Thymus (tissue), 11 donors: ENCODE results near the gene MED13L. TPM values are rescaled to one million over a fixed set of nuclear protein-coding genes. Genes with fewer than 3 reads are reported as not detected.

Source experiments
- DNase-seq, 9 donors: peaks; one replicate each; pipeline ENCODE4 v3.0.0-alpha.2; 2013; ENCODE audit warnings: low spot score in 9 of 9, low read depth in 6 of 9, missing footprints in 1 of 9
- H3K27ac ChIP-seq, 2 donors: one replicate each; pipeline ENCODE4 v1.5.1; 2013; ENCODE audit warnings: control low read depth in 1 of 2, low read depth in 1 of 2, low read length in 1 of 2, mild to moderate bottlenecking in 1 of 2, moderate library complexity in 1 of 2
- H3K27me3 ChIP-seq, 2 donors: one replicate each; pipeline ENCODE4 v1.5.1; 2013; ENCODE audit warnings: low read length in 1 of 2; ENCODE audit not compliant: control insufficient read depth in 2 of 2, insufficient read depth in 1 of 2
- H3K36me3 ChIP-seq, 2 donors: one replicate each; pipeline ENCODE4 v1.5.1; 2013; ENCODE audit warnings: low read length in 1 of 2, mild to moderate bottlenecking in 1 of 2, moderate library complexity in 1 of 2; ENCODE audit not compliant: control insufficient read depth in 2 of 2, insufficient read depth in 2 of 2
- H3K4me1 ChIP-seq, 2 donors: one replicate each; pipeline ENCODE4 v1.5.1; 2013; ENCODE audit warnings: low read length in 2 of 2; ENCODE audit not compliant: control insufficient read depth in 2 of 2, insufficient read depth in 2 of 2
- H3K4me3 ChIP-seq, 2 donors: one replicate each; pipeline ENCODE4 v1.5.1; 2013; ENCODE audit warnings: low read length in 2 of 2, control low read depth in 1 of 2, mild to moderate bottlenecking in 1 of 2
- H3K9me3 ChIP-seq, 2 donors: one replicate each; pipeline ENCODE4 v1.5.1; 2013; ENCODE audit warnings: low read length in 1 of 2, mild to moderate bottlenecking in 1 of 2; ENCODE audit not compliant: control insufficient read depth in 2 of 2, insufficient read depth in 1 of 2
- WGBS: extraction: QIAGEN DNeasy Blood & Tissue Kit; methylation state at CpG from one replicate; pipeline ENCODE4 v1.1.7; 2013; 5-methylcytosine and 5-hydroxymethylcytosine counted together
- polyA plus RNA-seq: library from polyadenylated mRNA; stranded (reverse); fragments of 200-250 nt; gene quantifications from one replicate; pipeline ENCODE4 v1.2.3, GENCODE V29; 2013
- total RNA-seq: library from RNA; stranded (reverse); fragments of 120-200 nt; gene quantifications from one replicate; pipeline ENCODE4 v1.2.4, GENCODE V29; 2013
- donor health status: healthy.

MED13L gene
- total and polyA plus RNA-seq, 2 donors = 34.0 to 141 TPM

DNA sequence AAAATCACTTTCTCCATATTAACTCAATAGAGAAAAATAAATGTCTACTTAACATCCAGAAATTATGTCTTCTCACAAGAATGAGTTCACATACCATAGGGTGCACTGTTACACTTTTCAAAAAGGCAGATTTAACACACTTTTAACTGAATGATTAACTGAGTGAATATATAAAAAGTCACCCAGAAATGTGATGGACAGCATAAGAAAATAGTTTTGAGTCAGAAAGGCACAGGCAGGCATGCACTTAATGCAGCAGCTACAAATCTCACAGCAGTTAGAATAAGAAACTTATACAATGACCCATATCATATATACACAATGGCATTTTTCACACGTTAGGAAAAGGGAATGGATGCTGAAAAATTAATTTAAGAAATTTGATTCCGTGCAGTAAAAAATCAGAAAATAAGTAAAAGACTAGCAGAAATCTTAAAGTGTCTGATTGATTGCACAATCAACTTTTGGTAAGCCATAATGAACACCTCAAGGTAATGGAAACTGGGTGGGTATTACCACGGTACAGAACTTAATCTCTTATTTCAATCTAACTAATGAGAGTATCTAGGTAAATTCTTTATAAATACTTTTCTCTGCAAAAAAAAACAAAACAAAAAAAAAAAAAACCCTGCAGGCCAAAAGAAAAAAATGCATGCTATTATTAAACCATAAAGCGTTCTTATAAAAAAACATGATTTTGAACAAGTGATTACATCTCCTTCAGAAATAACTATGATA is 3.5 kb downstream of the MED13L start:
- H3K27ac ChIP-seq = no peak overlapping the region
- no peaks in the 10 kb centered on the region for H3K9me3 ChIP-seq
- peak overlapping the region; percentile 18 to 96 for H3K4me3 ChIP-seq
- H3K27me3 ChIP-seq = no peaks in the 10 kb centered on the region
- H3K36me3 ChIP-seq = no peaks in the 10 kb centered on the region
- peaks cover 6 to 10% of the 10 kb centered on the region in 2 donors for H3K4me1 ChIP-seq
- peak in 1 of 9 donors; percentile 22 for DNase-seq
- 20% methylated on average over 4 of the region's 4 CpGs for WGBS

DNA sequence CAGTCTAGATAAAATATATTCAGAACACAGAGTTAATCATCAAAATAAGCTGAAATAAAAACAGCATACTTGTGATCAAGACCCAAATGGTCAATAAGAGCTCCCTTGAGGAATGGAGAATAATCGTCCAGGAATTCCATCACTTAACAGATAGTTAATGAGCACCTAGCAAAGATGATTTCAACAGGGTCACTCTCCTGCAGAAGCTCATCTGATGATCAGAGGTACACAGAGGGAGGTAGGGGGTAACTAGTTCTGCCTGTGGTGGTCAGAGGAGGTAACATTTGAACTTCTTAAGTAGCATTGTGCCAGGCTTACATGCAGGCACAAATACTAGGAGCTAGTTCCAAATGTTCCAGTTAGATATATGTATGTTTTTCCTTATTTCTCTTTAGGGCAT is 9.5 kb downstream of the MED13L start:
- WGBS = 84% methylated on average over 1 of the region's 1 CpG
- Histone ChIP-seq H3K27ac (no peak overlapping the region), H3K4me3 (no peak overlapping the region), H3K27me3 (no peaks in the 10 kb centered on the region), H3K4me1 (peaks cover 2 to 18% of the 10 kb centered on the region in 2 donors), H3K36me3 (no peaks in the 10 kb centered on the region), H3K9me3 (no peaks in the 10 kb centered on the region)
- DNase-seq = no peak

DNA sequence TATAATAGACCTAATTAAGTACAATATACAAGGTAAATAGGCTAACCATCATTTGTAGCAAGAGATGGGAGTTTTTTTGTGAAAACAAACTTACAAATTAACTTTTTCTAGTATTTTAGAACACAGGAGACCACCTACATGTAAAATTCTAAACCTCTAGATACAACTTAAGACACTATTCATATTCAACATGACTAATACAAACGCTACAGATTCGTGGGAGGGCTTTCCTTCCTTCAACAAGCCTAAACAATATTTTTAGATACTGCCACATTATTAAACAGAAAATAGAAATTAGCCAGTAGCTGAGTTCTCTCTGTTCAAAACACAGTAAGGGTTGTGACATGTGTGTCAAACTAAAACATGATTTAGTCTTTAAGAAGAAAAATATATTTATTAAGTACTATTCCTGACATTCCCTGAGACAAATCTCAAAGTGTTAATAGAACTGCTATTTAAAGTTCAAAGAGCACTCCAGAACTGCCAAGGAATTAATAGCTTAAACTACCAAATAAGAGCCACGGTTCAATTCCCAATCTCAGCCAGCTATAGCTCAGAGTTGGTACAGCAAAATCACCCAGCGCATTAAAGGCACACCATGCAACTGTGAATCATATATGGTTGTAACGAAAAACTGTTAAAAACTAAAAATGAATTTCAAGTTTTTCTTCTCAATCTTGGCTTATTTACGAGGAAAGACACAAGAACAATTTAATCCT is 10.7 kb downstream of the MED13L start:
- Histone ChIP-seq H3K27ac (no peak overlapping the region), H3K36me3 (no peaks in the 10 kb centered on the region), H3K4me3 (no peak overlapping the region), H3K4me1 (peaks cover 2 to 18% of the 10 kb centered on the region in 2 donors), H3K9me3 (no peaks in the 10 kb centered on the region), H3K27me3 (no peaks in the 10 kb centered on the region)
- DNase-seq = no peak
- WGBS = 61% methylated on average over 6 of the region's 6 CpGs

DNA sequence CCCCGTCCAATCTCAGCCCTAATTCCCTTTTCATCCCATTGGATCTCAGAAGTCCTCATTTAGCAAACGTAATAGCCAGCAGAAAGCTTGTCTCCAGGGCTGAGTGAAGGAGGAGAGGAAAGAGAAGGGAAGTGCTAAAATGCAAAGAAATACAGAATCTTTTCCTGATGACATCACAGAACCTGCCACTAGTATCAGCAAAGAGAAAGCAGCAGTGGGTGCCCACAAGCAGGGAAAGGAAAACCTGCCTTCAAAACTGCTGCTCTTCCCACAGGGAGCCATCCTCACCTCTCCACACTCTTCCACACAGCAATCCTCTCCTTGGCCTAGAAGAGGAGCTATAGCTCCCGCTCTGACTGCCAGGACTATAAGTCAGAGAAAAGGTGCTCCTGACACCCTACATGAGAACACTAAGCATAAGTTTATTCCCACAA is 11.3 kb downstream of the MED13L start:
- Histone ChIP-seq H3K4me1 (peaks cover 3 to 19% of the 10 kb centered on the region in 2 donors), H3K27me3 (no peaks in the 10 kb centered on the region), H3K9me3 (no peaks in the 10 kb centered on the region), H3K4me3 (no peak overlapping the region), H3K27ac (no peak overlapping the region), H3K36me3 (no peaks in the 10 kb centered on the region)
- no peak for DNase-seq
- WGBS = 79% methylated on average over 3 of the region's 3 CpGs

DNA sequence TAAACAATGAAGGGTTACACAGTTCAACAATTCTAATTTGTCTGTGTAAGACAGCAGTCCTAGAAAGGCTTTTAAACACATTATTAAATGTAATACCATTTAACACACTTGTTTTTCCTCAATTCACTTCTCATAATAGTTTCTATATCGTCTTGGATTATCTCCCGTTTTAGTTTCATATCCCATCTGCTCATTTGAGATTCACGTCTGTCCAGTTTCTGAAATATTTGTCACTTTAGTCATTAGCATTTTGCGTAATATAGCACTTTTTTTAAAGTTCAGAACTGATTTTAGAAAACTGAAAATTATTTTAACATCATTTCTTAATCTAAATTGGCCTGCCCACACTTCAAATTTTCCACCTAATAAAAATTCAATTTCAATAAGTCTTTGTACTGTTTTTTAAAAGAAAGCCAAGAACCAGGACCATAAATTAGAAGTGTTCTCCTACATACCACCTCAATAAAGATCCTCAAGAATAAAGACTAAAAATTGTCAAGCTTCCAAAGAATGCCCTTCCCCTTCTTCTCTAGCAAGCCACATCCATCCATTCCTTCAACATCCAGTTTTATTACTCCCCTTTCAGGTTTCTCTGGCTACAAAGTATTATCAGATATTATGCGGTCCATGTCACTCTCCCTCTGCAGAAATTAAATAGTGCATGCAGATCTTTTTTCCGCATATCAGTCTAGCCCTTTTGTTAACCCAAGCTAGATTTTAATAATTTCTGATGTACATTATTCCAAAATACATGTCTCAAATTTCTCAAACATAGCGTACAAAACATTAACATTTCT is 11.9 kb downstream of the MED13L start:
- Histone ChIP-seq H3K36me3 (no peaks in the 10 kb centered on the region), H3K4me1 (peaks cover 7 to 23% of the 10 kb centered on the region in 2 donors), H3K4me3 (no peak overlapping the region), H3K27me3 (no peaks in the 10 kb centered on the region), H3K9me3 (no peaks in the 10 kb centered on the region), H3K27ac (no peak overlapping the region)
- 91% methylated on average over 7 of the region's 7 CpGs for WGBS
- no peak for DNase-seq

DNA sequence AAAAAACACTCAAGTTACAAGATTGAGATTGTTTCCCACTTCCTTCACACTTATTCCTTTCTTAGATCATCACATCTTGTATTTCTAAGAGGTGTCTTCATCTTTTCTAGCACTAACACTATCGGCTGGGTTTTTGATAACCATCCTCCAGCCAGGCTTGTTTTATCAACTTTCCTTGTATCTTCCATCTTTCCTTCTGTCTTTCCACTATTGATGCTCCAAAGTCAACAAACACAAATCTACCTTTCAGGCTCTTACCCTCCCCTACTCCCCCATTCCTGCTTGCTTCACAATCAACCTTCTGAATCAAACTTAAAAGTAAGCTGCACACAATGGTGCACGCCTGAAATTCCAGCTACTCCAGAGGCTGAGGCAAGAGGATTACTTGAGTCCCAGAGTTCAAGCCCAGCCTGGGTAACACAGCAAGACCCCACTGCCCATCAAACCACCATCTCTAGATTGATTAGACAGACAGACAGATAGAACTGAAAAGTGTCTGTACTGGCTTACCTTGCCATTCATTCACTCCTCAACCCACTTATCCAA is 12.9 kb downstream of the MED13L start:
- DNase-seq = no peak
- 76% methylated on average over 2 of the region's 2 CpGs for WGBS
- Histone ChIP-seq H3K27ac (no peak overlapping the region), H3K9me3 (no peaks in the 10 kb centered on the region), H3K4me3 (no peak overlapping the region), H3K36me3 (no peaks in the 10 kb centered on the region), H3K27me3 (no peaks in the 10 kb centered on the region), H3K4me1 (peaks cover 7 to 23% of the 10 kb centered on the region in 2 donors)

DNA sequence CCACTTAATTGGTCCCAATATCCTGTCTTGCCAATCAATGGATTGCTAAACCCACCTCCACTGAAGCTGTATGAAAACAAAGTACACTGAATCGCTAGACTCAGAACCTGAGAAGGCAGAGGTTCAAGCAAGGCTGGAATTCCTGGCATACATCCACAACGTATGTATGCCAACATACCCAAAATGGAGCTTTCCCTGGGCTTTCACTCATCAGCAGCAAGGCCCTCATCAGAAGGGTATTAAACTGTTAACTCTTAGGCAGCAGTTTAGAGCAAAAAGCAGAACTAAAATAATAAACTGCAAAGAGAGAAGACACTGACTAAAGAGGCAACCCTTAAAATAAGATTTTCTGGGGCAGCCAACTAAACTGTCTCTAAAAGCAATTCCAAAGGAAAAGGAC is 13.6 kb downstream of the MED13L start:
- peaks cover 7 to 23% of the 10 kb centered on the region in 2 donors for H3K4me1 ChIP-seq
- no peak overlapping the region for H3K4me3 ChIP-seq
- H3K9me3 ChIP-seq = no peaks in the 10 kb centered on the region
- no peak overlapping the region for H3K27ac ChIP-seq
- DNase-seq = no peak
- 73% methylated on average over 2 of the region's 2 CpGs for WGBS
- H3K36me3 ChIP-seq = no peaks in the 10 kb centered on the region
- no peaks in the 10 kb centered on the region for H3K27me3 ChIP-seq

DNA sequence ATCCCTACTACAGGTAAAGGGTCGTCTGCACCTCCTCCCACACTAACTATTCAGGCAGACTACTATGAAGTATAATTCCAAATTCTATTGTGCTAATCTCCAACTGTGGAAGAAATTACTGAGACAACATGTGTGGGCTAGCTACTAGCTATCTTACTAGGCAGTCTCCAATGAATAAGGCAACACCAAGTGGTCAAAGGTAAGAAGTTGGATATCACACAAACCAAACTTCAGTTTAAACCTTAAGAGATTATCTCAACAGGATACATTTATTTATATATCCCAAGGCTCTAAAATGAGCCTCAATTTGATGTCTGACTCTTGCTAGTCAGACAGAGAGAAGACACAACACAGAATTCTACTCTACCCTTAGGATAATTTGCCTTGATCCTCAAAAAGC is 14.1 kb downstream of the MED13L start:
- 65% methylated on average over 1 of the region's 1 CpG for WGBS
- H3K36me3 ChIP-seq = no peaks in the 10 kb centered on the region
- H3K27me3 ChIP-seq = no peaks in the 10 kb centered on the region
- H3K4me3 ChIP-seq = no peak overlapping the region
- no peak overlapping the region for H3K27ac ChIP-seq
- no peaks in the 10 kb centered on the region for H3K9me3 ChIP-seq
- no peak for DNase-seq
- H3K4me1 ChIP-seq = peaks cover 7 to 23% of the 10 kb centered on the region in 2 donors
